GM23338 (cell line): ENCODE results near the gene PRMT3. TPM values are rescaled to one million over a fixed set of nuclear protein-coding genes. Genes with fewer than 3 reads are reported as not detected.

ENCODE experiments used
- ATAC-seq: fragments of 200-7000 bp; cut with Tn5 transposase; 3 replicates; pipeline ENCODE4 v1.9.1; 2020
- DNase-seq: peaks from one replicate; pipeline ENCODE4 v3.0.0-alpha.2; 2015; ENCODE audit warnings: low spot score
- H2AFZ ChIP-seq: fragments of 200-600 bp; sonication (generic); 2 replicates; pipeline ENCODE4 v1.8.0; 2016; ENCODE audit warnings: antibody characterized with exemption, mild to moderate bottlenecking, moderate library complexity
- H3F3A ChIP-seq: fragments of 200-600 bp; sonication (generic); replicated peaks from 2 replicates; pipeline ENCODE4 v1.8.0; 2017; ENCODE audit warnings: antibody characterized with exemption, mixed run types, low read depth
- H3K27ac ChIP-seq: fragments of 200-600 bp; sonication (generic); 2 replicates; pipeline ENCODE4 v1.6.1; 2016; ENCODE audit warnings: low read depth
- H3K27me3 ChIP-seq: fragments of 200-600 bp; sonication (generic); 2 replicates; pipeline ENCODE4 v1.8.0; 2016; ENCODE audit warnings: mild to moderate bottlenecking, mixed run types, moderate library complexity; ENCODE audit not compliant: insufficient read depth
- H3K36me3 ChIP-seq: fragments of 200-600 bp; sonication (generic); 2 replicates; pipeline ENCODE4 v1.8.0; 2016; ENCODE audit warnings: mild to moderate bottlenecking; ENCODE audit not compliant: insufficient read depth
- H3K4me1 ChIP-seq: fragments of 200-600 bp; sonication (generic); 2 replicates; pipeline ENCODE4 v1.8.0; 2016; ENCODE audit warnings: mild to moderate bottlenecking, moderate library complexity; ENCODE audit not compliant: insufficient read depth
- H3K4me2 ChIP-seq: fragments of 200-600 bp; sonication (generic); 2 replicates; pipeline ENCODE4 v1.7.1; 2017; ENCODE audit warnings: mixed run types
- H3K4me3 ChIP-seq: fragments of 200-600 bp; sonication (generic); 2 replicates; pipeline ENCODE4 v1.6.1; 2016; ENCODE audit warnings: mixed run types
- H3K79me2 ChIP-seq: fragments of 200-600 bp; sonication (generic); replicated peaks from 2 replicates; pipeline ENCODE4 v1.8.0; 2017; ENCODE audit warnings: mild to moderate bottlenecking; ENCODE audit not compliant: insufficient read depth
- H3K9me2 ChIP-seq: fragments of 200-600 bp; sonication (generic); 2 replicates; pipeline ENCODE4 v1.8.0; 2017; ENCODE audit not compliant: insufficient read depth
- H4K20me1 ChIP-seq: fragments of 200-600 bp; sonication (generic); replicated peaks from 2 replicates; pipeline ENCODE4 v1.8.0; 2017; ENCODE audit warnings: mild to moderate bottlenecking; ENCODE audit not compliant: insufficient read depth
- H3K27ac Mint-ChIP-seq: 2 replicates; pipeline ENCODE4 v1.8.0; 2020; ENCODE audit warnings: inconsistent platforms, mild to moderate bottlenecking, moderate library complexity, mixed read lengths
- H3K27me3 Mint-ChIP-seq: 3 replicates; pipeline ENCODE4 v1.8.0; 2022; ENCODE audit warnings: low read depth, mild to moderate bottlenecking, moderate library complexity, mixed read lengths, inconsistent platforms; ENCODE audit not compliant: insufficient read depth, poor library complexity
- H3K36me3 Mint-ChIP-seq: 3 replicates; pipeline ENCODE4 v1.8.0; 2021; ENCODE audit warnings: low read depth, mild to moderate bottlenecking, inconsistent platforms, moderate library complexity, mixed read lengths
- H3K4me1 Mint-ChIP-seq: 3 replicates; pipeline ENCODE4 v1.8.0; 2020; ENCODE audit warnings: mild to moderate bottlenecking, inconsistent platforms, mixed read lengths
- H3K4me3 Mint-ChIP-seq: 3 replicates; pipeline ENCODE4 v1.8.0; 2021; ENCODE audit warnings: moderate library complexity, mild to moderate bottlenecking, inconsistent platforms, mixed read lengths
- H3K9me3 Mint-ChIP-seq: 3 replicates; pipeline ENCODE4 v1.8.0; 2020; ENCODE audit warnings: moderate library complexity, mild to moderate bottlenecking, inconsistent platforms, mixed read lengths
- EZH2 ChIP-seq: fragments of 200-600 bp; sonication (generic); IDR thresholded peaks from one replicate; pipeline ENCODE4 v1.8.0; 2017; ENCODE audit warnings: antibody characterized with exemption, mild to moderate bottlenecking, low read depth; ENCODE audit not compliant: unreplicated experiment
- JUNB ChIP-seq: IDR thresholded peaks from one replicate; pipeline ENCODE4 v1.6.1; 2016; ENCODE audit warnings: antibody characterized with exemption; ENCODE audit not compliant: unreplicated experiment
- NANOG ChIP-seq: IDR thresholded peaks from 2 replicates; pipeline ENCODE4 v1.6.1; 2016; ENCODE audit warnings: antibody characterized with exemption, borderline replicate concordance
- POLR2AphosphoS5 ChIP-seq: IDR thresholded peaks from 2 replicates; pipeline ENCODE4 v1.6.1; 2016; ENCODE audit warnings: antibody characterized with exemption, low read depth
- STAT1 ChIP-seq: IDR thresholded peaks from one replicate; pipeline ENCODE4 v1.6.1; 2016; ENCODE audit warnings: antibody characterized with exemption; ENCODE audit not compliant: unreplicated experiment
- ZNF331 ChIP-seq: fragments of 250-450 bp; sonication (Bioruptor Pico); IDR thresholded peaks from 2 replicates; pipeline ENCODE4 v1.5.0; 2020; ENCODE audit warnings: low read depth, mild to moderate bottlenecking, moderate library complexity
- polyA plus RNA-seq: library from polyadenylated mRNA; unstranded; fragments of >200 nt; fragmentation: Nextera tagmentation; extraction: Ambion mirVana; gene quantifications from 2 replicates; pipeline ENCODE4 v1.2.1, GENCODE V29; 2016
- total RNA-seq: library from RNA; depleted of rRNA; stranded (reverse); fragments of >200 nt; shearing (Covaris generic); gene quantifications from 2 replicates; pipeline ENCODE4 v1.2.3, GENCODE V29; 2014
- TF ChIP-seq, protein P1 (sequence below): fragments of 250-450 bp; sonication (Bioruptor Pico); IDR thresholded peaks from 2 replicates; pipeline ENCODE4 v1.5.0; 2020; ENCODE audit warnings: mild to moderate bottlenecking, moderate library complexity

Gene PRMT3
- total and polyA plus RNA-seq, 2 experiments from 2014 or later, result 19.0 to 35.0 TPM

DNA sequence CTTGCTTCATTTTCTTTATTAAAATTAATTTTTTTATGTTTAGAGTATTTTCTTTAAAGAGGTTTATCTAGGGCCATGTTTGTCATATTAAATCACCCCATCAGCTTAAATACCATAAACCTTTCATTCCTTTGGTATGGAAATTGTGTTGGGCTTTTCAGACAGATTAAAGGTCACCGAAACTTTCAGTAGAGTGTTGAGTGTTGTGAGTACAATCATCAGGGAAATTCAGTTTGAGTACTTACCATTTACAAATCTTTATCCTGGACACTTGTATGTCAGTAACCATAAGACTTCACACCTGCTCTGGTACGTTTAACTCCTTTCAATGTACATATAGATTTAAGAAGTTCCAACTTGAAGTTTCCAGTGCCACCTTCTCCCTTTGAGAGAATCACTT lies 12.0 kb downstream of the PRMT3 start:
- no peak for DNase-seq
- Histone ChIP-seq H2AFZ (no peak overlapping the region), H3K27ac (no peak overlapping the region), H3F3A (no peaks in the 10 kb centered on the region), H3K4me3 (no peak overlapping the region), H3K9me2 (no peaks in the 10 kb centered on the region), H3K27me3 (no peaks in the 10 kb centered on the region), H3K36me3 (peaks cover 8% of the 10 kb centered on the region), H3K79me2 (no peaks in the 10 kb centered on the region), H3K4me2 (no peak overlapping the region), H4K20me1 (peaks cover 10% of the 10 kb centered on the region; the same call in 1 of the 2 replicates), H3K4me1 (no peaks in the 10 kb centered on the region)
- no peak for ATAC-seq
- H3K27ac Mint-ChIP-seq, result no peak overlapping the region
- H3K9me3 Mint-ChIP-seq, result no peaks in the 10 kb centered on the region
- H3K4me1 Mint-ChIP-seq, result no peaks in the 10 kb centered on the region
- TF ChIP-seq POLR2AphosphoS5 (no peak), JUNB (no peak), EZH2 (no peak), NANOG (no peak), STAT1 (no peak)
- TF ChIP-seq, protein P1, sequence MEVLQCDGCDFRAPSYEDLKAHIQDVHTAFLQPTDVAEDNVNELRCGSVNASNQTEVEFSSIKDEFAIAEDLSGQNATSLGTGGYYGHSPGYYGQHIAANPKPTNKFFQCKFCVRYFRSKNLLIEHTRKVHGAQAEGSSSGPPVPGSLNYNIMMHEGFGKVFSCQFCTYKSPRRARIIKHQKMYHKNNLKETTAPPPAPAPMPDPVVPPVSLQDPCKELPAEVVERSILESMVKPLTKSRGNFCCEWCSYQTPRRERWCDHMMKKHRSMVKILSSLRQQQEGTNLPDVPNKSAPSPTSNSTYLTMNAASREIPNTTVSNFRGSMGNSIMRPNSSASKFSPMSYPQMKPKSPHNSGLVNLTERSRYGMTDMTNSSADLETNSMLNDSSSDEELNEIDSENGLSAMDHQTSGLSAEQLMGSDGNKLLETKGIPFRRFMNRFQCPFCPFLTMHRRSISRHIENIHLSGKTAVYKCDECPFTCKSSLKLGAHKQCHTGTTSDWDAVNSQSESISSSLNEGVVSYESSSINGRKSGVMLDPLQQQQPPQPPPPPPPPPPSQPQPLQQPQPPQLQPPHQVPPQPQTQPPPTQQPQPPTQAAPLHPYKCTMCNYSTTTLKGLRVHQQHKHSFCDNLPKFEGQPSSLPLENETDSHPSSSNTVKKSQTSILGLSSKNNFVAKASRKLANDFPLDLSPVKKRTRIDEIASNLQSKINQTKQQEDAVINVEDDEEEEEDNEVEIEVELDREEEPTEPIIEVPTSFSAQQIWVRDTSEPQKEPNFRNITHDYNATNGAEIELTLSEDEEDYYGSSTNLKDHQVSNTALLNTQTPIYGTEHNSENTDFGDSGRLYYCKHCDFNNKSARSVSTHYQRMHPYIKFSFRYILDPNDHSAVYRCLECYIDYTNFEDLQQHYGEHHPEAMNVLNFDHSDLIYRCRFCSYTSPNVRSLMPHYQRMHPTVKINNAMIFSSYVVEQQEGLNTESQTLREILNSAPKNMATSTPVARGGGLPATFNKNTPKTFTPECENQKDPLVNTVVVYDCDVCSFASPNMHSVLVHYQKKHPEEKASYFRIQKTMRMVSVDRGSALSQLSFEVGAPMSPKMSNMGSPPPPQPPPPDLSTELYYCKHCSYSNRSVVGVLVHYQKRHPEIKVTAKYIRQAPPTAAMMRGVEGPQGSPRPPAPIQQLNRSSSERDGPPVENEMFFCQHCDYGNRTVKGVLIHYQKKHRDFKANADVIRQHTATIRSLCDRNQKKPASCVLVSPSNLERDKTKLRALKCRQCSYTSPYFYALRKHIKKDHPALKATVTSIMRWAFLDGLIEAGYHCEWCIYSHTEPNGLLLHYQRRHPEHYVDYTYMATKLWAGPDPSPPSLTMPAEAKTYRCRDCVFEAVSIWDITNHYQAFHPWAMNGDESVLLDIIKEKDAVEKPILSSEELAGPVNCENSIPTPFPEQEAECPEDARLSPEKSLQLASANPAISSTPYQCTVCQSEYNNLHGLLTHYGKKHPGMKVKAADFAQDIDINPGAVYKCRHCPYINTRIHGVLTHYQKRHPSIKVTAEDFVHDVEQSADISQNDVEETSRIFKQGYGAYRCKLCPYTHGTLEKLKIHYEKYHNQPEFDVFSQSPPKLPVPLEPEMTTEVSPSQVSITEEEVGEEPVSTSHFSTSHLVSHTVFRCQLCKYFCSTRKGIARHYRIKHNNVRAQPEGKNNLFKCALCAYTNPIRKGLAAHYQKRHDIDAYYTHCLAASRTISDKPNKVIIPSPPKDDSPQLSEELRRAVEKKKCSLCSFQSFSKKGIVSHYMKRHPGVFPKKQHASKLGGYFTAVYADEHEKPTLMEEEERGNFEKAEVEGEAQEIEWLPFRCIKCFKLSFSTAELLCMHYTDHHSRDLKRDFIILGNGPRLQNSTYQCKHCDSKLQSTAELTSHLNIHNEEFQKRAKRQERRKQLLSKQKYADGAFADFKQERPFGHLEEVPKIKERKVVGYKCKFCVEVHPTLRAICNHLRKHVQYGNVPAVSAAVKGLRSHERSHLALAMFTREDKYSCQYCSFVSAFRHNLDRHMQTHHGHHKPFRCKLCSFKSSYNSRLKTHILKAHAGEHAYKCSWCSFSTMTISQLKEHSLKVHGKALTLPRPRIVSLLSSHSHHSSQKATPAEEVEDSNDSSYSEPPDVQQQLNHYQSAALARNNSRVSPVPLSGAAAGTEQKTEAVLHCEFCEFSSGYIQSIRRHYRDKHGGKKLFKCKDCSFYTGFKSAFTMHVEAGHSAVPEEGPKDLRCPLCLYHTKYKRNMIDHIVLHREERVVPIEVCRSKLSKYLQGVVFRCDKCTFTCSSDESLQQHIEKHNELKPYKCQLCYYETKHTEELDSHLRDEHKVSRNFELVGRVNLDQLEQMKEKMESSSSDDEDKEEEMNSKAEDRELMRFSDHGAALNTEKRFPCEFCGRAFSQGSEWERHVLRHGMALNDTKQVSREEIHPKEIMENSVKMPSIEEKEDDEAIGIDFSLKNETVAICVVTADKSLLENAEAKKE, result no peak
- H3K4me3 Mint-ChIP-seq, result no peak overlapping the region
- H3K27me3 Mint-ChIP-seq, result no peaks in the 10 kb centered on the region
- H3K36me3 Mint-ChIP-seq, result peaks cover 36% of the 10 kb centered on the region

GRCh38 chr11:20403059-20403458 lies 15.5 kb downstream of the PRMT3 start:
- no peaks in the 10 kb centered on the region for H3F3A ChIP-seq
- no peaks in the 10 kb centered on the region for H3K9me2 ChIP-seq
- peaks cover 18% of the 10 kb centered on the region; the same call in 2 of the 3 replicates for H3K36me3 Mint-ChIP-seq
- no peak overlapping the region for H2AFZ ChIP-seq
- H3K4me1 Mint-ChIP-seq, result no peaks in the 10 kb centered on the region
- H3K36me3 ChIP-seq, result peaks cover 8% of the 10 kb centered on the region; the same call in 1 of the 2 replicates
- no peak overlapping the region for H3K27ac ChIP-seq
- no peak overlapping the region for H3K27ac Mint-ChIP-seq
- no peaks in the 10 kb centered on the region for H3K9me3 Mint-ChIP-seq
- H3K27me3 Mint-ChIP-seq, result no peaks in the 10 kb centered on the region
- H3K4me1 ChIP-seq, result no peaks in the 10 kb centered on the region
- no peak overlapping the region for H3K4me3 Mint-ChIP-seq
- H3K4me2 ChIP-seq, result no peak overlapping the region
- DNase-seq (no peak), ATAC-seq (no peak)
- H3K27me3 ChIP-seq, result no peaks in the 10 kb centered on the region
- no peaks in the 10 kb centered on the region for H4K20me1 ChIP-seq
- no peaks in the 10 kb centered on the region for H3K79me2 ChIP-seq
- H3K4me3 ChIP-seq, result no peak overlapping the region
- TF ChIP-seq JUNB (no peak), STAT1 (no peak), POLR2AphosphoS5 (no peak), ZNF331 (no peak)
- TF ChIP-seq, protein P1, result no peak
